Right kidney (tissue), 9 donors: ENCODE data around the gene MEIS1.
"Not testable (repeated sequence)": the region's sequence is repeated elsewhere in the genome, so short reads cannot be mapped to it uniquely, and the experiment has no call there.

Experiments
- DNase-seq: peaks from one replicate; pipeline ENCODE4 v3.0.0-alpha.2; 2016
- long read RNA-seq, 8 donors: transcript quantifications; one replicate each; lab custom pipeline, GENCODE V29; 2026

Gene MEIS1
- long read RNA-seq, donor 1, full-length matches to known transcripts, result 27 of 132 reads
- long read RNA-seq, donor 1, partial matches to known transcripts, result 97 of 132 reads
- long read RNA-seq, donor 1, other reads (novel, unspliced or antisense), result 8 of 132 reads
- long read RNA-seq, donor 2, full-length matches to known transcripts, result 6 of 33 reads
- long read RNA-seq, donor 2, partial matches to known transcripts, result 22 of 33 reads
- long read RNA-seq, donor 2, other reads (novel, unspliced or antisense), result 5 of 33 reads
- long read RNA-seq, donor 3, full-length matches to known transcripts, result 5 of 31 reads
- long read RNA-seq, donor 3, partial matches to known transcripts, result 26 of 31 reads
- long read RNA-seq, donor 3, other reads (novel, unspliced or antisense), result 0 of 31 reads
- long read RNA-seq, donor 4, full-length matches to known transcripts, result 19 of 92 reads
- long read RNA-seq, donor 4, partial matches to known transcripts, result 63 of 92 reads
- long read RNA-seq, donor 4, other reads (novel, unspliced or antisense), result 10 of 92 reads
- long read RNA-seq, donor 5, full-length matches to known transcripts, result 33 of 99 reads
- long read RNA-seq, donor 5, partial matches to known transcripts, result 59 of 99 reads
- long read RNA-seq, donor 5, other reads (novel, unspliced or antisense), result 7 of 99 reads
- long read RNA-seq, donor 6, full-length matches to known transcripts, result 7 of 39 reads
- long read RNA-seq, donor 6, partial matches to known transcripts, result 32 of 39 reads
- long read RNA-seq, donor 6, other reads (novel, unspliced or antisense), result 0 of 39 reads
- long read RNA-seq, donor 7, full-length matches to known transcripts, result 17 of 109 reads
- long read RNA-seq, donor 7, partial matches to known transcripts, result 92 of 109 reads
- long read RNA-seq, donor 7, other reads (novel, unspliced or antisense), result 0 of 109 reads
- long read RNA-seq, donor 8, full-length matches to known transcripts, result 26 of 133 reads
- long read RNA-seq, donor 8, partial matches to known transcripts, result 96 of 133 reads
- long read RNA-seq, donor 8, other reads (novel, unspliced or antisense), result 11 of 133 reads

- DNase-seq, result peak; percentile 94
These were observed at the start of gene MEIS1 for GRCh38 chr2:66434679-66435548. Gene MEIS1 (plus strand): TSS chr2:66435125. CDS start chr2:66435857, 732 bp downstream.

GRCh38 chr2:66387016-66387753, 47.7 kb upstream of the MEIS1 start:
- DNase-seq, result no peak

- DNase-seq, result no peak
These were observed 45.2 kb upstream of the MEIS1 start for GRCh38 chr2:66389651-66390131.

GRCh38 chr2:66390152-66390551, 44.8 kb upstream of the MEIS1 start:
- no peak for DNase-seq

- no peak for DNase-seq
These were observed 44.1 kb upstream of the MEIS1 start for GRCh38 chr2:66390811-66391210.

- DNase-seq, result not testable (repeated sequence)
These were observed 43.7 kb upstream of the MEIS1 start for GRCh38 chr2:66391240-66391639.

GRCh38 chr2:66405473-66405872, 29.5 kb upstream of the MEIS1 start:
- no peak for DNase-seq

GRCh38 chr2:66408905-66409304, 26.0 kb upstream of the MEIS1 start:
- no peak for DNase-seq

- no peak for DNase-seq
These were observed 22.1 kb upstream of the MEIS1 start for GRCh38 chr2:66412874-66413273.

- DNase-seq, result no peak
These were observed 20.0 kb upstream of the MEIS1 start for GRCh38 chr2:66414896-66415295.

GRCh38 chr2:66418381-66418780, 16.5 kb upstream of the MEIS1 start:
- no peak for DNase-seq

GRCh38 chr2:66421612-66422011, 13.3 kb upstream of the MEIS1 start:
- no peak for DNase-seq

- DNase-seq, result no peak
These were observed 11.4 kb upstream of the MEIS1 start for GRCh38 chr2:66423391-66424124.

- peak; percentile 84 for DNase-seq
These were observed 8.4 kb upstream of the MEIS1 start for GRCh38 chr2:66426244-66427111.

GRCh38 chr2:66427300-66427699, 7.6 kb upstream of the MEIS1 start:
- no peak for DNase-seq

GRCh38 chr2:66428986-66429612, 5.8 kb upstream of the MEIS1 start:
- DNase-seq, result peak; percentile 60

GRCh38 chr2:66429693-66430504, 5.0 kb upstream of the MEIS1 start:
- peak; percentile 58 for DNase-seq
